ENCODE measurements around the gene PPA2.
"Not testable (repeated sequence)": the region's sequence is repeated elsewhere in the genome, so short reads cannot be mapped to it uniquely, and the experiment has no call there.

The PPA2 gene

DNA sequence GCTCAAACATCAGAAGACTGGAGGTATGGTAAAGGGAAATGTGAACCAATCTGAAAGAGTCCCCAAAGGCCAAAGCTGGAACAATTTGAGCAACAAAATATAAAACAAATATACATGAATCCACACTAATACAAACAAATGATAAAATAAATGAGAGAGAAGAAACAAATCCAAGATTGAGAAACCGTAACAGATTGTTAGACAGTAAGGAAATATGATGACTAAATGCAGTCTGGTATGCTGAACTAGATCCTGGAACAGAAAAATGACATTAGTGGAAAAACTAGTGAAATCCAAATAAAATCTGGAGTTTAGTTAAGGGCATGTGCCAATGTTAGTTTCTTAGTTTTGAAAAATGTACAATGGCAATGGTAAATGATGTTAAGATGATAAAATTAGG is 15.9 kb downstream of the PPA2 start:
- no peak for DNase-seq

DNA sequence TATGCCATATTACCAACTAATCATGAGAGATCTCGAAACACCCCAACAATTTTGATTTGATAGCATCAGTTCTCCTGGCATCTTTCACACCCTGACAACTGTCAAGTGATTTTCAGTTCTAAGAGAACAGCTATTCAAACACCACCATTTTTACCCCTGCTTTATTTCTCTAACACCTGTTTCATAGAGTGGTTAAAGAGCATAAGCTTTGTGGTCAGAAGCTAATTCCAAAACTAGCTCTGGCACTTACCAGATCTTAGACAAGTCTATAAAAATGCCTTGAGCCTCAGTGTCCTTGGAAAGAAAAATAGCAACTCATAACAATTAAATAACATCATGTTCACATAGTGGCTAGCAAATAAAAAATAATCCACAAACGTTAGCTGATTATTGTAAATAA is 17.9 kb downstream of the PPA2 start:
- no peak for DNase-seq

DNA sequence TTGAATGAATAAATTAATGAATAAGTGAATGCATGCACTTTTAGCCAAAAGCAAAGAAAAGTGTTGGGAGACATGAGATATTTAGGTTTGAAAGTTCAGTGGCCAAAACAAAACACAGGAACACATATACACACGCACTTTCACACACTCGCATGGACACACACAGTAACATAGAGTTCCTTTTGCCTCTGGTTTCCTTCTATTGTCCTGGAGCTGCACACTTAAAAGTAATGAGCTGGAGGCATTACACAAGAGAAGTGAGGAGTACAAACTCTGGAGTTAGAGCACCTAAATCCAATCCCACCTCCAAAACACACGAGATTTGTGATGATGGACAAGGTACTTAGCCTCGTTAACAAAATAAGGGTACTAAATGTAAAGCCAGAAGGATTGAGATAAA is 18.7 kb downstream of the PPA2 start:
- DNase-seq, result no peak

DNA sequence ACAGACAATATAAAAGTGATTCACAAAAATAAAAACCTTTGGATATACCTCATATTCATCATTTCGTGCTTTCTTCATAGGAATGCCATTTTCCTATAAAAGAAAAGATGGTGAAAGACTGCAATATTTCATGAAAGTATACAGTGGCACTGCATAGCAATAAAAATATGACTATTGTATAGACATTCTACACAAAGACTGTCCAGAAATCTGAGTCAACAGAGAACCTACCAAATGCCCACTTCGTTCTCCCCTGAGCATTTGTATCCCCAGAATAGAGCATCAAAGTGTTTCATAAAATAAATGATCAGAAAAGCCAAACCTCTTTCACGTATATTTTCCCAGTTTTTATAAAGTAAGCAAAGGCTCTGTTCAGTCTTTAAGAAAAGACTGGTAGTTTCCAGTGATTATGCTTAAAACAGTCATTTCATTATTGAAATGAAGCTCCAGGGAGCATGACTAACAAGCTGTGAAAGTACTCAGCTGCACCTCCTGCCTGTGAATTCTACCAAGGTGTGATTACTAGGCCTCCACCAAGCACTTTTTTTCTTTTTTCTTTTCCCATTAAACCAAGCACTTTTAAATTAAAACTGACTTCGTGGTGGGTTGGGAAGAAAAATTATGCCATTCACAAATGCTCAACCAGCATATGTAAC is 20.2 kb downstream of the PPA2 start:
- DNase-seq, result no peak

DNA sequence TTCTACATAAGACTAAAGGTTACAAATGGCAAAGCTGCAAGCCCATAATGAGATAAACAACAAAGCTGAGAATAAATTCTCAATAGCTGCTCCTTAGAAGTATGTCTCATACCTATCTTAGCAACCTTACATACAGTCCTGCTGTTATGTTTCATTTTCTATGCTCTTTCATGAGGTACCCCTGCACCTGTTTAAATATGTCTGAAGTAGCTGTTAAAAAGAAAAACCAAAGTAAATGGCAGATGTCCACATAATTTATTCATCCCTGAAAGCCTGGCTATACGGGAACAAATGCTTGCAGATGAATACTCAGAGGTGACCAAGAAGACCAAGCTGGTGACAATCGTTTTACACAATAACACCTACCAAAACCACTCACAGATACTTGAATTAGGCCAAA is 22.5 kb downstream of the PPA2 start:
- DNase-seq, result no peak

DNA sequence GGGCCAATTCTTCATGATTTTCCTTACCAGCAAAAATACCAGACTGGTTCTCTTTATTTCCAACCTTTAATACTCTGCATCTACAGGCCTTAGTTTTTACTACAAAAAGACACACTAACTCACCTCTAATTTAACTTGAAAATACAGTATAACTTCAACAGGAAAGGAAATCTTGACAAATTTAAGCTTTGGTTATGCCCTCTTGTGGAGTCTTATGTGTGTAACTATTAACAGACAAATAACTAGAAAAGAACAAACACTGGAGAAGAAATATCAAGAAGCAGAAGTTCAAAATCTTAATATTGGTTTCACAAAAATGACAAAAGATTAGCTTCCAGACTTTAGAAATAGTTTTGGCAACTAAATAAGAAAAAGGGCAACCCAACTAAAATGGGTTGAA is 33.0 kb downstream of the PPA2 start:
- no peak for DNase-seq

DNA sequence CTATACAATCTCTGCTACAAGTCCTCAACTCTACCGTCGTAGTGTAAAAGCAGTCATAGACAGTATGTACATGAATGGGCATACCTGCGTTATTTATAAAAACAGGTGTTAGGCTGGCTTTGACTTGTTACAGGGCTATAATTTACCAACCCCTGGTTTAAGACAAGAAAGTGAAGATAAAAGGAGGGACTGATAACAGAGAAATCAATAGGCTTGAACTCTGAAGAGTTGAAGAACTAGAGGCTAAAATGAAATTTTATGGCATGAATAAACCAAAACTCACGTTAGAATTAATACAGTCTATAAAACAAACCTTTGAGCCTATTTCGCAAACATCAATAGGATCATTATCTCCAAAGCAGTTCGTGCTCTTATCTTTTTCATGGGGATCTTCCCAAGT is 36.2 kb downstream of the PPA2 start:
- DNase-seq, result no peak

DNA sequence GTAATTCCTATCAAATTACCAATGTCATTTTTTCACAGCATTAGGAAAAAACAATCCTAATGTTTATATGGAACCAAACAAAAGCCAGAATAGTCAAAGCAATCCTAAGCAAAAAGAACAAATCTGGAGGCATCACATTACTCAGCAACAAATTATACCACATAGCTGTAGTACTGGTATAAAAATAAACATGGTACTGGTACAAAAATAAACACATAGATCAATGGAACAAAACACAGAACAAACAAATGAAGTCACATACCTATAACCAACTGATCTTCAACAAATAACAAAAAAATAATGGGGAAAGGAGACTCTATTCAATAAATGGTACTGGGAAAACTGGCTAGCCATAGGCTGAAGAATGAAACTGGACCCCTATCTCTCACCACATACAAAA is 37.4 kb downstream of the PPA2 start:
- DNase-seq, result no peak

DNA sequence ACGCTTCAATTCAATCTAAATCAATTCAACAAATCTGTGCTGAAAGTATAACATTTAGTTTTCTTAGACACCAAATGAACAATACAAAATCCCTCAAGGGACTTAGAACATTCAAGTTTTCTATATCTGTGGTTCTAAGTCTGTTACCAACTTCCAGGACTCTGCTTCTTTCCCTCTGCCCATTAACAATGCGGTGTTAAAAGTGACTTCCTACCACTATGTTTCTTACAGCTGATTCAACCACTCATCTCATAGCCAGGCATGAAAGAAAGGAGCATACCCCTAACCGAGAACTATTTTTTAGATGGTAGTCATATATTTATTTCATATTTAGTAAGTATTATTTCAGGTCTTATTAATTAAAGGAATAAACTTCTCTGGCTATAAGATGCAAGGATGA is 38.9 kb downstream of the PPA2 start:
- DNase-seq, result no peak

DNA sequence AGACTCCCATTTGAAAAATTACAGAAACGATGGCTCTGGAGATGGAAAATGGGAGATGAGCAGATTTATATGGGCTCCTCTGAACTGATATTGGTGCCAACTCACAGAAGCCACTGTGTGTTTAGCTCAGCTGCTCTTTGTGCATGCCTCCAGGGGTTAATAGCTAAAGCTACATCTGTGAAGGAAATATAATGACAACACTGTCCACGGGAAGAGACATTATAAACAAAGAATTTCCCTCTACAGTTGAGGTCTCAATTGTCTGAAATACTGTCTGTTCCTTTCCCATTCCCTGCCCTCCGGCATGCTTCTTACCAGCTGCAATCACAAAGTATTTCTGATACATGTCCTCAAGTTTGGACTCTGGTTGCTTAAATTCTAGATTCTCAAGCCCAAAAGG is 40.4 kb downstream of the PPA2 start:
- DNase-seq, result no peak

DNA sequence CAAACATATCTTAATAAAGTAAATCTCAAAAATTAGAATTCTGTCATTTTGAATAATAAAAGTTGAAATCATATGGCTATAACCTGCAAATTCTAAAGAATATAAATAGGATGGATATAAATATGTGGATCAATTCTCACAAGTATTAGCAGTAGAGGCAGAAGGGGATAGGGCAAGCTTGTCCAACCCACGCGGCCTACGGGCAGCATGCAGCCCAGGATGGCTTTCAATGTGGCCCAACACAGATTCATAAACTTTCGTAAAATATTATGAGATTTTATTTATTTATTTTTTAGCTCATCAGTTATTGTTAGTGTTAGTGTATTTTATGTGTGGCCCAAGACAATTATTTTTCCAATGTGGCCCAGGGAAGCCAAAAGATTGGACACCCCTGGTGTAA is 41.4 kb downstream of the PPA2 start:
- no peak for DNase-seq

DNA sequence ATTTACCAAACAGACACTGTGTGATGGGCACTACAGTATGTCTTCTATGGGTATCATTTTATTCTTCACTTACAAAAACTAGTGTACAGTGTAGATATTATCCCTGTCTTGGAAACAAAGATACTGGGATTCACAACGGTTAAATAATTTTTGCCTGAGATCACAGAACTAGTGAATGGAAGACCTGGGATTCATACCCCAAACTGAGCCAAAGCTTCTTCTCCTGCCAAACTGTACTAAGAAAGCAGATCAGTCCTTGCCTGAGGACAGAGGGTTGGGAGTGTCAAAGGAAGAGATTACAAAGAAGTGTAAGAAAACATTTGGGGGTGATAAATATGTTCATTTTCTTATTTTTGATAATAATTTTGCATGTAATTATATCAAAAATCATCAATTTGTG is 43.1 kb downstream of the PPA2 start:
- DNase-seq, result no peak

DNA sequence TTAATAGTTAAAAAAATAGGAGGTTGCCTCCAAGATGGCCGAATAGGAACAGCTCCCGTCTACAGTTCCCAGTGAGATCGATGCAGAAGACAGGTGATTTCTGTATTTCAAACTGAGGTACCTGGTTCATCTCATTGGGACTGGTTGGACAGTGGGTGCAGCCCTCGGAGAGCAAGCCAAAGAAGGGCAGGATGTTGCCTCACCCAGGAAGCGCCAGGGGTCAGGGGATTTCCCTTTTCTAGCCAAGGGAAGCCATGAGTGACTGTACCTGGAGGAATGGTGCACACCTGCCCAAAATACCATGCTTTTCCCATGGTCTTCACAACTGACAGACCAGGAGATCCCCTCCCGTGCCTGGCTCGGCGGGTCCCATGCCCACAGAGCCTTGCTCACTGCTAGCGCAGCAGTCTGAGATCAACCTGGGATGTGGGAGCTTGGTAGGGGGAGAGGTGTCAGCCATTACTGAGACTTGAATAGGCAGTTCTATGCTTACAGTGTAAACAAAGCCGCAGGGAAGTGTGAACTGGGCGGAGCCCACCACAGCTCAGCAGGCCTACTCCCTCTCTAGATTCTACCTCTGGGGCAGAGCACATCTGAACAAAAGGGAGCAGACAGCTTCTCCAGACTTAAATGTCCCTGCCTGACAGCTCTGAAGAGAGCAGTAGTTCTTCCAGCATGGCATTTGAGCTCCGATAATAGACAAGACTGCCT is 47.5 kb downstream of the PPA2 start:
- DNase-seq, result no peak

DNA sequence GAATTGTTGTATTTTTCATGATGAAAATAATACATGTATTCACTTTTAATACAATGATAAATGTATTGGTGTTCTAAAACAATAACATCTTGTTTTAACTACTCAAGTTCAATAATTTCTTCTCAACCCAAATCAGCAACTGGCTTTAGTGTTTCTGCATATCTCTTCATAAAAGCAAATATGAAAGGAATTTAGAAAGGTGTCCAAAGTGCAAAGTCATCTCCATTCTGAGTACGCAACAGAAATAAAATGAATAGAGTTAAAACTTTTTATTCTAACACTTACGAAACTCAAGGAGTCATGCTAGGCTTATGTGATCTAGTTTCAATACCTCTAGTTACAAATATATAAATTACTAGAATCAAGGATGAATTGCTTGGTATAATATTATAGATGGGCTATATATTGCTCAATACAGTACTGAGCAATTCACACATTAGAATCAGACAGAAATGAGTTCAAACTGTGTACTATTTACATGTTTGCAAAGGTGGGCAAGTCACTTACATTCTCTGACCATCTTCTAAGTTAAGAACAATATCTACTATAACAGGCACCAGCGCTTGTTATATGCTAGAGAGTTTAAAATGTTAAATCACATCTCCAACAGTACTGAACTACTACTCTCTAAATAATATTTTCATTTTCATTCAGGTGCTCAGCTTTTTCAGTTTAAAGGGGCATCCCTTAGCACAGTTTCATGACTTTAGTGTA is 51.5 kb downstream of the PPA2 start:
- no peak for DNase-seq

DNA sequence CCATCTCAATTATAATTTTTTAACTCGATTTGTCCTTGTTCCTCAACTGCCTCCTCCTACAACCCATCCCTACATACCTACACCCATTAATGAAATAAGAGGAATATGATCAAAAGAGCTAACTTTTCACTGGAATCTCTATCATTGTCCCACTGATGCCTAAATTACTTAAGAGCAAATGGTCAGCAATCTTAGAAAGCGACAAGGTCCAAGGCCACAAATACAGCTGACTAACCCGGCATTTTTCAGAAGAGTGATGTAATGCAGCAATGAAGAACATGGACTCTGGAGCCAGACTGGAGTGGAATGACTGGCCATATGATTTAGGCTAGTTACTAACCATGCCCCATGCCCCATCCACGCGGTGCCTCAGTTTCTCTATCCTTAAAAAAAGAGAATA is 56.2 kb downstream of the PPA2 start:
- no peak for DNase-seq

DNA sequence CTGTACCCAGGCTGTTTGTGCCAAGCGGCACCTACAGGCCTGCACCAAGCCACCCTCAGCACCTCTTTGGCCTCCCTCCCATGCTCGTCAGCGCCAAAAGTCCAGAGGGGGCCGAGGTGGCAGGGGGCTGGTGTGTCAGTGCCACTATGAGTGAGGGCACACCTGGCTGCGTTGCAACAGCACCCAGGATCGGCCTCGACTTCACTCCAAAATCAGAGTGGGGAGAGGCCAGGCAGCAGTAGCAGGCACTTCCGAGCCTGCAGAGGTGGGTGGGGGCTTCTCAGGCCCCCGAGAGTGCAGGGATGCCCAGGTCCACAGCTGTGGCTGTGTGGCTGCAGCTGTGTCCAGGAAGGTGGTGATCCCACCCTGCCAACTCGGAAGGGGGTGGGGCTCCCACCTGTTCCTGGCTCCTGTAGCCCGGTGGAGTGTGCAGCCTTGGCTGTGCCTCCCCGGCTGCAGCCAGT is 58.5 kb downstream of the PPA2 start:
- DNase-seq, result no peak

DNA sequence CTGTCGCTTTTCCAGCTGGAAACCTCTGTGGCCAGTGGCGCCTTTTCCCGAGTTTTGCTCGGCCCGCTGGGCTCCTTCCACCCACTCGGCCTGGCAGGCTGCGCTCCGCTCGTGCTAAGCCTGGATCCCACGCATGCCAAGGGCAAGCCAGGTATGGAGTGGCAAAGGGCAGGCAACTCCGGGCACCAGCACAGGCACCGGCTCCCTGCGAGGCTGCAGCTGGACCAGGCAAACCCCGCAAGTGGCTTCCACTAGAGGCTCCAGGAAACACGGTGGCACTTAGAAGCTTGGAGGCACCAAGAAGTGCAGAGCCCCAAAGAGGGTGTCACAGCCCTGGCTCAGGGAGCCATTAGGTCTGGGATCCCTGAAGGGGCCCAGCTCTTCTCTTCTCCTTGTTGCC is 59.5 kb downstream of the PPA2 start:
- no peak for DNase-seq

DNA sequence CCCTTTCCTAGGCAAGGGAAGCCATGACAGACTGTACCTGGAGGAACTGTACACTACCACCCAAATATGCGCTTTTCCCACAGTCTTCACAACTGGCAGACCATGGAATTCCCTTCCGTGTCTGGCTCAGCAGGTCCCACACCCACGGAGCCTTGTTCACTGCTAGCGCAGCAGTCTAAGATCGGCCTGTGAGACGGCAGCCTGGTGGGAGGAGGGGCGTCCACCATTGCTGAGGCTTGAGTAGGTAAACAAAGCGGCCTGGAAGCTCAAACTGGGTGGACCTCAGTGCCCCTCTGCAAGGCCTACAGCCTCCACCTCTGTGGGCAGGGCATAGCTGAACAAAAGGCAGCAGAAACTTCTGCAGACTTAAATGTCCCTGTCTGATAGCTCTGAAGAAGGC is 64.7 kb downstream of the PPA2 start:
- not testable (repeated sequence) for DNase-seq

DNA sequence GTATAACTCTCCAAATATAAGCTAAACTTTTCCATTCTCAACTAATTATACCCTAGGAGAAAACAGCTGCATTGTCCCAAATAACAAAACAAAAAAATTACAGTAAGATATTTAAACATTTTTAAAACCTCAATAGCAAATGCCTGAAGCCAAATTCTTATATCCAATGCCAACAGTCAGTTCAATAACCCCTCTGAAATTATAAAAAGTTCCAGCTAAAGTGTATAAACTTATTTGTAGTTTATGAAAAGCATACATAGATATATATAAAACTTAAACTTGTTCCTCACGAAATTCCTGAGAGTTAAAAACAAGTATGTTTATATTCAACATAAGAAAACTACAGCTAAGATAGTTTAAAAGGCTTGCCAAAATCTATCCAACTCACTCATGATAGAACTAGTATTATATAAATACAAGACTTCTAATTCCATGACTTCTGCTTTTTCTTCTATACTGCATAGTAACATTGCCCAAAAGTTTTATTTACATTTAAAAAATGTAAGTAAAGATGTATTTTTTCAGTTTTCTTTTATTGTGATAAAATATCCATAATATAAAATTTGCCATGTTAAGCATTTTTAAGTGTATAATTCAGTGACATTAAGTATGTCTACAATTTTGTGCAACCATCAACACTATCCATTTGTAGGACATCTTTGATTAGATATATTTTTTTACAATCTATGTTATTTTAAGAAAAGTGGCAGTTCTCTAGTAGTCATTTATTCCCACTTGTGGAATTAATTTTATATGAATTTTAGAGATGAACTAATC is 72.8 kb downstream of the PPA2 start:
- DNase-seq, result no peak

DNA sequence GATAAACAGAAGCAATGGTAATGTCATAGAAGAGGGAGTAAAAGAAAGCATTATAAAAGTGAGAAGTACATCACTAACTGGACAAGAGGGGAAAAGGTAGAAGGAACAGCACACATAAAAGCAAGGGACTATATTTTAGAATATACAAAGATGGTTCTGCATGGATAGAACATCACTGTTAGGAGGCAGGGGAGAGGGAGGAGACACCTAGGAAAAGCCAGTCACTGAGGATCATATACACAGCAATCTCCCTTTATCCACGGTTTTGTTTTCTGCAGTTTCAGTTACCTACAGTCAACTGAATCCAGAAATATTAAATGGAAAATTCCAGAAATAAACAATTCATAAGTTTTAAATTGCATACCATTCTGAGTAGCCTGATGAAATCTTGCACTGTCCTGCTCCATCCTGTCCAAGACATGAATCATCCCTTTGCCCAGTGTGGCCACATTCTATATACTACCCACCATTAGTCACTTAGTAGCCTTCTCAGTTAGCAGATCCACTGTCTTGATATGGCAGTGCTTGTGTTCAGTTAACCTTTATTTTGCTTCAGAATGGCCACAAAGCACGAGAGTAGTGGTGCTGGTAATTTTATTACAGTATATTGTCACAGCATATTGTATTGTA is 74.2 kb downstream of the PPA2 start:
- DNase-seq, result no peak

DNA sequence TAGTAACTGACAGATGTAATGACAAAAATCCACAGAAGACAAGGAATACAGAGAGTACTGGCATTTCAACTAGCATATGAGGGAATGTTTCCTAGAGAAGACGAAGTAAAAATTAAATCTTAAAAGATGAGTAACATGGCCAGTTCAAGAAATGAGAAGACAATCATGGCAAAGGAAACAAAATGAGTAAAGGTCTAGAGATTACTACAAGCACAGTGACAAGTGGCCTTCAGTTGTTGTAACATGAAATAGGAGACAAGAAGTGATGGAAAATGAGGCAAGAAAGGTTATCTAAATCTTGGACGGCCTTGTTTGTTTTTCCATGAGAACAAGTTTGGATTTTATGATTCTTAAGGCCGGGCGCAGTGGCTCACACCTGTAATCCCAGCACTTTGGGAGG is 81.0 kb downstream of the PPA2 start:
- no peak for DNase-seq

DNA sequence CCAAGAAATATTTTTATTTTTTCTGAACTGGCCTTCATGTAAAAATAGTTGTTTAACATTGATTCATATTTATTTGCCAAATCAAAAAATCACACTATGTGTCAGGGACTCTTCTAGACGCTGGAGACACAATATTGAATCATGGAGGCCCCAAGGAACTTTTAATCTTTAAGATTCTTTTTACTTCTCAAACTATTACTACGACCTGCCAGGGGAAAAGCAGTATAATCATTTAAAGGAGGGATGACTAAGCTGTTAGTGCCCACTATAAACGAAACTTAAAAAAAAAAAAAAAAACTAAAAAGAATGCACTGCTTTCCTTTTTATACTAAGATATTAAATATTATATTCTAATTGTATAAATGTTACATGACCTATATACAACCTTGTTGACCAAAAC is 84.7 kb downstream of the PPA2 start:
- DNase-seq, result no peak

DNA sequence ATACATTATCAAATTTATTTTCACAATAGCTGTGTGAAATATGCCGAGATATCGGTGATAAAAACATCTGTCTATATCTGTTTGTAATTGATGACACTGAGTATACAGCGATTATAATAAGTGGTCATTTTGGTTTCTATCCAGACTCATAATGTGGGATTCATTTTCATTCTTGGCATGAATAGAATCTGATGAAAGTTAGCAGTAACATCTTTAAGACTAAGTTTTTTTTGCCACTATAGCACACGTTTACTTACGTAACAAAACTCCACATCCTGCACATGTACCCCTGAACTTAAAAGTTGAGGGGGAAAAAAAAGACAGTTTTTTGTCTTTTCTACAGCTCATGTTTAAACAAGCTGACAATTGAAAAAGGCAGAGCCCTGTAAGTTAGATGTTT is 86.4 kb downstream of the PPA2 start:
- no peak for DNase-seq
